HG03521 (cell line): ENCODE measurements around the gene HPS3.

ENCODE experiments used
- ATAC-seq: cut with Tn5 transposase; IDR thresholded peaks from one replicate; pipeline ENCODE4 v1.9.1; 2021; ENCODE audit warnings: mild to moderate bottlenecking, moderate library complexity; ENCODE audit not compliant: unreplicated experiment

Gene HPS3

DNA sequence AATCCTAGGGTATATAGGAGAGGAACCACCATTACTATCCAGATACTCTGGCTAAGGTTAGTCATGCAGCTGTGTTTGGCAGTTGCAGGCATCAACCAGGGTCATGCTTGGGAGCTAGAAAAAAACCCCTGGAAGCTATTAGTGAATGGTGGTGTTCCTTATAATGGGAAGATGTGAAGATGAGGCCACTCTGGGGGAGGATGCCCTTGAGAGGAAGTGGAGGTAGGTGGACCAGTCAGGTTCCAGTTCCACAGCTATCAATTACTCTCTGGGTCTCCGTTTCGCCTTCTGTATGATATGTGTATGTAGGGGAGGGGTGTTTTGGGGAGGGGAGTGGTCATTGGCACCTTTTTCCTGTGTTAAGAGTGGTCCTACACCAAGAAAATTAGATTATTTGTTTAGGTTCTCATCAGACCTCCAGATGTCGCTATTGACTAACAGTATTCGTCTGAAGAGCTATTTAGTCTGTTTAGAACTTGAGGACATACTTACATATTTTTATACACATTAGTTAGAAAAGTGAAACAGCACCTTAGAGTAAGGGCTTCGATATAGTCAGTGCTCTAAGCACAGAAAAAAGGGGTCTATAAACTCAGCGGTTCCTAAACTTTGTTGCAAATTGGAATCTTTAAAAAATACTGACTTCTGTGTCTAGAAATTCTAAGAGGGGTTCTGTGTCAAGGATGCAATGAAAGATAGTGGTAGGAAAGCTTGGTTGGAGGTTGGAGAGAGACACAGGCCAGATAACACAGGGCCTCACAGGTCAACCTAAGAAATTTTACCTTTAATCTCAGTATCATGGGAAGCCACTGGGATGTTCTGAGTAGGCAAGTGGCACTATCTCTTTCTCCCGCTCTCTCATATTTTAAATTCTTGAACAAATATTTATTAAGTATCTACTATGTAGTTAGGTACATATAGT lies 9.1 kb upstream of the HPS3 start:
- ATAC-seq: no peak

DNA sequence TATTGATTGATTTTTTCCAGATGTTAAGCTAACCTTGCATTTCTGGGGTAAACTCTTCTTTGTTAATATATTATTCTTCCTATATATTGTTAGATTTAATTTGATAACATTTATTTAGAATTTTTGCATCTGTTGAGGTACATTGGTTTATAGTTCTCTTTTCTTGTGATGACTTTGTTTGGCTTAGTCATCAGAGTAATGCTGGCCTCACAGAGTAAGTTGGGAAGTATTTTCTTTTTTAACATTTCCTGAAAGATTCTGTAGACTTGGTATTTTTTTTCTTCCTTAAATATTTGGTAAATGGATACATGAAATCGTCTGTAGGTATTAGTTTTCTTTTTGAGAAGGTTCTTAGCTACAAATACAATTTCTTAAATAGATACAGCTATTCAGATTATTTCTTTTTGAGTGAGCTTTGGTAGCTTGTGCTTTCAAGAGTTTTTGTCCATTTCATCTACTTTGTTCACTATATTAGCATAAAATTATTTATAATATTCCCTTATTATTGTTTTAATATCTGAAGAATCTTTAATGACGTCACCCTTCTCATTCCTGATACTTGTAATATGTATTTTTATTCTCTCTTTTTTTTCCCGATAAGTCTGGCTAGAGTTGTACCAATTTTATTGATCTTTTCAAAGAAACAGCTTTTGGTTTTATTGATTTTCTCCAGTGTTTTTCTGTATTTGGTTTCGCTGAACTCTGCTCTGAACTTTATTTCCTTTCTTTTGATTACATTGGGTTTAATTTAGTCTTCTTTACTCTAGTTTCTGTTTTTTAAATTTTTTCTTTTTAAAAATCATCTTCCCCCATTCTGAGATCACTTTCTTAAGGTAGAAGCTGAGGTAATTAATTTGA lies 6.5 kb upstream of the HPS3 start:
- no peak for ATAC-seq

DNA sequence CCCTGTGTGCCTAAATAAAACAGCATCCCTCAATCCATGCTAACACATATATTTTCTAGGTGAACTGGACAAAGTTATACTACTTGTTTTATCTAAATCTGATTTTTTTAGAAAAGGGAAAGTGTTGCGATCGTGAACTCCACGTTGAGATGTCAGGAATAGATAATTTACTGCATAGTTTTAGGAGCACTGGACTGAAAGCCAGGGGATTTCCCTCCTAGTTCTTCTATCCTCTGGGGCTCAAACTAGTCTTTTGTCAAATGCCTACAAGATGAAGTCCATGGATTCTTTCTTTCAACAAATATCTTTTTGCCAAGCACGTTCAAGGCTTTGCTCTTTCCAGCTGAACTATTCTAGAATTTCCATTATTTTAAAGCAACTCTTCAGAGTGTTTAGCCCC lies 617 bp upstream of the HPS3 start:
- ATAC-seq: no peak

DNA sequence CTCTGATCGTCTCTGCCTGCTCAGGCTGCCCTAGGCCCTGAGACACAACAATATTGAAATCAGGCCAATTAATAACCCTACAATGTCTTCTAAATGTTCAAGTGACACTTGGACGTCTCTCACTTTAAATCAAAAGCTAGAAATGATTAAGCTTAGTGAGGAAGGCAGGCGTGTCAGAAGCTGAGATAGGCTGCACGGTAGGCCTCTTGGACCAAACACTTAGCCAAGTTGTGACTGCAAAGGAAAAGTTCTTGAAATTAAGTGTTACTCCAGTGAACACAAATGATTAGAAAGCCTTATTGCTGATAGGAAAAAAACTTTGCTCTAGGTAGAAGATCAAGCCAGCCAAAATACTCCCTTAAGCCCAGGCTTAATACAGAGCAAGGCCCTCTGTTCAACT lies 2.2 kb downstream of the HPS3 start:
- ATAC-seq: no peak

DNA sequence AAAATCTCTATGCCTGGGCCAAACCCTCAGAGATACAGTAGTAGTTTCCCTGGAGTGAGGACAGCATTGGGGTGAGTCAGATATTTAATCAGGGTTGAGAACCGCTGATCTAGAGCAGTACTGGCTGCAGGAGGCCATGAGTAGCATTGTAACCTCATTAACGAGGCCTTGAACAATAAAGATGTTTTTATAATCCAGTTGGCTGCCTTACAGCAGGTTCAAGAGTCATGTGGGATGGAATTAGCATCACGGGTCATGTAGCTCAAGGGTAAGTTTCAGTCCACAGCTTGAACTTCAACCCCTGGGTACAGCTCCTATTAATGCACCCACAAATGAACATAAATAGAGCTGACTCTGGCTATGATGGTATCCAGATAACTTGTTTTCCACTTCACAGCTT lies 5.1 kb downstream of the HPS3 start:
- ATAC-seq: no peak

DNA sequence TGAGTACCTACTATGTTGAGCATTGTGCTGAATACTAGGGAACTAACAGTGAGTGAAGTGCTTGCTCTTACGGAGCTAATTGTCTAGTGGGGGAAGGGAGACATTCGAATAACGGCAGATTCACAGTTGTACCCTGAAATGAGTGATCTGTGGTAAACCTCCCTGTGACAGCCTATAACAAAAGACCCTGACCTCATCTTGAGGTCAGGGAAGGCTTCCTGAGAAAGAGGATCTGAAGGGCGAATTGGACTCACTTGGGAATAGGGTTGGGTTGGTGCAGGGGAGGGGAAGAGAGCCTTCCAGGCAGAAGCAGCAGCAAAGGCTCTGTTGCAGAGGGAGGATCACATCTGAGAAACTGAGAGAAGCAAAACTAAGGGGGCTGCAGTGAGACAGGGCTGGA lies 13.2 kb downstream of the HPS3 start:
- no peak for ATAC-seq

DNA sequence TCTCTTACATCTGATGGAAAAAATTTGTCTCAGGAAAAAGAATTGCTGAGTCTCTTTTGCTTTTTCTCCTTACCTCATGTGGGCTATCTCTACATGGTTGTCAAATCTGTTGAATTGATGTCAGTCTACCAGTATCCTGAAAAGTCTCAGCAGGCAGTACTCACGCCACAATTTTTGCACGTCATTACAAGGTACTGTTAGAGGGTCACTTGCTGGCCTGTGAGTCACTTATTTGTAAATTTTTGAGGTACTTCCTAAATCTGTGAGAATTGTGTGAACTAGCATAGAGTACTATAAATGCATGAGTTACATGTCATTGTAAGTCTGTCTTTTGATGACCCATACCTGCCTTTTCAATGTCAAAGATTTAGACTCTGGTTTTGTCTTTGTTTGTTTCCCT lies 15.9 kb downstream of the HPS3 start:
- no peak for ATAC-seq

DNA sequence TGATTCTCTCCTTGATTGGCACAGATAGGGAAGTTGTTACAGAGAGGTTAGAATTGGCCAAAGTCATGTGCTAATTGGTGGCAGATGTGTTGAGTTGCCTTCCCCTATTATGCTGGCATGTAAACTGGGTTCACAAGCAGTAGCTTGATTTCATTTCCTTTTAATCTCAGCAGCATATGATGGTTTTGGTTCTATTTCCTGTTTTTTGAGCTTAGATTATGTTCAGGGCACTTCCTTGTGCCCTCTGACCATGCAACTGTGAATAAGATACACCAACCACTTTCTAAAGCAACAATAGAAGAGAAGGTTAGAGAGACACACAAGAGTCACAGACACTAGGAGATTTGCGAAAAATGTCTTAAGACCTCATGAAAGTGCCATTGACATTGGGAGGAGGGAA lies 16.5 kb downstream of the HPS3 start:
- ATAC-seq: peak; percentile 52

DNA sequence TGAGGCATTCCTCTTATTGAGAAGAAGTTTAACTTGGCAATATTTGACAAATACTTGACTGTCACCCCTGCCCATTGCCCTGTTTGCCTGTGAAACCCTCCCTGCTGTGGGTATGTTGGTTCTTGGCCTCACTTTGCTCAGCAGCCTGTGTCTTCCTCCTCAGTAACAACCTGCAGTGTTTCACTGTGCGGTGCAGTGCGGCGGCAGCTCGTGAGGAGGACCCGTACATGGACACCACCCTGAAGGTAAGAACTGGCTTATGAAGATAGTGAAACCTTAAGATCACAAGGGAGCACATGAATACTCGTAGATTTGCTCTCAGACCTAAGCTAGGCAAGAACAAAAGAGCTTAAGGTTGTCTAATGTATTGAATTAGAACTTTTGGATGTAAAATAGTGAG lies 21.0 kb downstream of the HPS3 start:
- ATAC-seq: no peak

DNA sequence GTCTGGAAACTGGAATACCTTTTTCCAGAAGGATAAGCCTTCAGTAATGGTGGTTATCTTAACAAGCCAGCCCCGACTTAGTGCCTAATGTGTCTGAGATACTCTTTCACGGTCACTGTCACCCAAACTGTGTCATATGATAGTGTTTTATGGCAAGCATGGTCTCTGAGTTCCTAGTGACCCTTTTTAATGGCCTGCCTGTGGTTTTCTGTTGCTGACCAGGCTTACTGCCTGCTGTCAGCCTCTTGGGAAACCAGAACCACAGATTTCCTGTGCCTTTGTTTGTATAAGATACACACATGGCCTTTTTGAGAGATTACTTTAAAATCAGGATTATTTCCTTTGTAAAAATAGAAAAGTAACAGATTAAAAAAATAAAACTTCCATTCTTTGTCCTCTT lies 22.4 kb downstream of the HPS3 start:
- ATAC-seq: no peak

DNA sequence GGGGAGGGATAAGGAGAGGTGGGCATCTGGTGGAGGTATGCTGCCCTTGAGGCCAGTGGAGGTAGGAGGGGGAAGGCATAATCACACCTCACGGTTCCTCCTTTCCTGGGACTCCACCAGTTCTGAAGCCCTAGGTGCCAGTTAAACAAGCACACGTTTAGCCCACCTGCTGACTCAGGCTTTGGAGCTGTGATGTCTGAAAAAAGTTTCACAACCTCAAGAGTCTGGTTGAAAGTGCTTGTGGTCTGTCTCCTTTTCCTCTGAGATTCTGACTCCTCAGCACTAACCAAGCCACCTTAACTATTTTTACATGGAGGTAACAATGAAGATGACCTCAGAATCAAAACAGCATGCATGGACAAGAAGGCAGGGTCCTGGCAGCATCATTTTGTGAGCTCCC lies 23.0 kb downstream of the HPS3 start:
- peak; percentile 92 for ATAC-seq

DNA sequence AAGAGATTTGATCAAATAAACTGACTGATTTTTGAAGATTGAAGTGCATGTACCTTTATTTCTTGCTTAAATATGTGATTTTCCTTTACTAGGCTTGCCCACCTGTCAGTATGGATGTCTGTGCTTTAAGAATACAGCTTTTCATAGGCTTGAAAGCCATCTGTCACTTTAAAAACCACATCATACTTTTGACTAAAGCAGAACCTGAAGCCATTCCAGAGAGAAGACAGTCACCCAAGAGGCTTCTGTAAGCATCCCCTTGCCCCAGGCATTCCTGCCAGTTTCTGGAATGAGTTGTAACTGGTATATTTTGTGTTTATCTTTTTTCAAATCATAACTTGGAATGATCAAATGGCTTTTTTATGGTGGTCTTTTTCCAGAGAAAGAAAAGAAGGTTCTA lies 24.0 kb downstream of the HPS3 start:
- no peak for ATAC-seq

DNA sequence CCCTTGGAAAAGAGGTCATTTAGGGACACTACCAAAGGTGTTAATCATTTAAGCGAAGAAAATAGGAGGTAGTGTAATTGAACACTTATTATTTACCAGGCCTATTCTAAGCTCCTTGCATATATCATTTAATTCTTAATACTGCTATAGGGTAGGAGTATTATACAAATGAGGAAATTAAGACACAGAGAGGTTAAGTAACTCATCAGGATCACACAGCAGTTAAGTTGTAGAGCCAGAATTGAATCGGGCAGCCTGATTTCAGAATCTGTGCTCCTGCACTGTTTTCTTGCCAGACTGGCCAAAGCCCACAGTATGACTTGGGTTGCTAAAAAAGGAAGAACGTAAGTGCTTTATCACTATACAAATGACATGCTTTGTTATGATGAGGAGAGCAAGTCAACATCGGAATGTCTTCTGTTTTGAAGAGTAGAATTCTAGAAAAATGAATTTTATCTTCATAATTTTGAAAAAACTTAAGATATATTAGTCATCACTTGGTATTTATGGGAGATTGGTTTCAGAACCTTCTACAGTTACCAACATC lies 31.4 kb downstream of the HPS3 start:
- ATAC-seq: no peak

DNA sequence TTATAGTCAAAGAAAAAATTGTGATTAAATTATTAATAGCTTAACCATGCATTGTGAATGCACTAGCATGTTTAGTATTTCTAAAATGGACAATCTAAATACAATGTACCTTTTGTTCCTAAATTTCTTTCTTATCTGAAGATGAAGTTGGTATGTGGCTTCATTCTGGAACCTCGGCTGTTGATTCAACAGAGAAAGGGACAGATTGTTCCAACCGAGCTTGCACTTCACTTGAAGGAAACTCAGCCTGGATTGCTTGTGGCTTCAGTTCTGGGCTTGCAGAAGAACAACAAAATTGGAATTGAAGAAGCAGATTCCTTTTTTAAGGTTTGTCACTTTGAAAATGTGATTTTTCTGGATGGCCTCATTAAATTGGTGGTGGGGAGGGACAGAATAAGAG lies 32.6 kb downstream of the HPS3 start:
- no peak for ATAC-seq

DNA sequence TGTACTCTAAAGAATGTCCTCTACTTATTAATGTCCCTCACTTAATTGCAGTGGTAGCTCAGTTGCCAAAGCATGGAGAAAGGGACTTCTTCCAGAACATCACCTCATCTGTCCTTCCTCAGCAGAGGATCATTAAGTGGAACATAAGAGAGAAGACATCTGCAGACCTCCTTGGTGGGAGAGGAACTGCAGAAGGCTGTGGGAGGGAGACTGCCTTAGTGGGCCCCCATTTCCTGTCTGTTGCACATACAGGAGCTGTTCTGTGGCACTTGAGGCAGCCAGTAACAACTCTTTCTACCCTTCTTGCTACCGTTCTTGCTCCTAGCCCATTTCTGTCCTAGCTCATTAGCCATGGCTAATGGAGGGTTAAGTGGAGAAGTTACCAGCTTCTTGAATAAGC lies 33.6 kb downstream of the HPS3 start:
- no peak for ATAC-seq

DNA sequence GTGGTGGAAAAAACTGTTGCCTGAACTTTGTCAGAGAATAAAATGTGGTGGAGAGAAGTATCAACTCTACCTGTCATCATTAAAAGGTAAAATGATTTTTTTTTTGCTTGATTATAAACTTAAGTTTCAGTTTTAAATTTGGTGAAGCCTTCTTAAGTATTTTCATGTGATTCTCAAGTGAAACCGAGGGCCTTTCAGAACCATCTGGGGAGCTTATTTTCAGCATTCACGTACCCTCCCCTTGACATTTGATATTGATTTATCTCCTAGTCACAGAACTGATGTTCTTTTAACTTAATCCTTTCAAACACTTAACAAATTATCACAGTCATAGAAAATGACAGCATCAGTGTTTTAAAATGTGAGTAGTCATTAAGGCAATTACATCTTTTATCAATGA lies 38.5 kb downstream of the HPS3 start:
- no peak for ATAC-seq

DNA sequence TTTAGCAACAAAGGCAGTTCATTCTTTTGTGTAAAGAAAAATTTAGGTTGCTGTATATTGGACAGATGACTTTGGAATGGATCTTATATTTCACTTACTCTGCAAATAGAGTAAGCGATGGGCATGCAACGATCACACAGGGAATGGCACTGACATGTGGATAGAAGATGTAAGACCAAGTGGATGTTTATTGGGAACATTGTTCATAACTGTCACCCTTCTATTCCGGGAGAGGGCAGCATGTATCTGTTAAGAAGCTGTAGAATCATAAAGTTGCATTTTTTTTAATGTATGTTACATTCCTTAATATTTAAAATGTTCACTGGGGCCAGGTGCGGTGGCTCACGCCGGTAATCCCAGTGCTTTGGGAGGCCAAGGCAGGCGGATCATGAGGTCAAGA lies 41.2 kb downstream of the HPS3 start:
- ATAC-seq: no peak

DNA sequence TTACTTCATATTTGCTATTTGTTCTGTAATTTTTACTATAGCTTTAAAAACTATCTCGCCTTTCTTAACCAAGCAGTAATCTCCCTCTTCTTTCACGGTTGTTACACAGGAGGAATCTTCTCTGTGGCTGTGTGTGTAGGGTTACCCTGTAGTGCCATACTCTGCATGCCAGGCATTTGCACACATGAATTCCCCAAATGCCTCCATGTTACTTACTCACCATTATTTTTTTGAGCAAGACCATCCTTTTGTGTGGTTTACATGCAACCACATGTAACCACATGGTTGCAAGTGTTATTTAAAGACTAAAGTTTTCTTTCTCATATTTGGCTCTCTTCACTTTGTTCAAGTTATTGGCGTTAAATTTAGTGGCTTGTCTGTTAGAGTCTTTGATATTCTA lies 45.5 kb downstream of the HPS3 start:
- ATAC-seq: peak; percentile 82

DNA sequence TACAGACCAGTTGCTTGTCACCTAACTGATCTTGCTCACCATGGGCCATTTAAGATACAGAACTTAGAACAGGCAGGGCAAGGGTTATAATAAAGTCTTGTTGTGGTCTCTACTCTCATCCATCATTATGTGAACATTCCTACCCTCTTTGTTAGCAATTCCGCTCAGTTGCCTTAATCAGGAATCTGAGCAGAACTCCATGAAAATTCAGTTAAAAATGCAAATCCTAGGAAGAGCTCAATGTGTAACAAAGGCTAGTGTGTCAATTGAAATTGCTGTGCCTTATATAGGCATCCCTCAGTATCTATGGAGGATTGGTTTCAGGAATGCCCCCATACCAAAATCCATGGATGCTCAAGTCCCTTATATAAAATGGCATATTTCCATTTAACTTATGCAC lies 47.7 kb downstream of the HPS3 start:
- no peak for ATAC-seq

DNA sequence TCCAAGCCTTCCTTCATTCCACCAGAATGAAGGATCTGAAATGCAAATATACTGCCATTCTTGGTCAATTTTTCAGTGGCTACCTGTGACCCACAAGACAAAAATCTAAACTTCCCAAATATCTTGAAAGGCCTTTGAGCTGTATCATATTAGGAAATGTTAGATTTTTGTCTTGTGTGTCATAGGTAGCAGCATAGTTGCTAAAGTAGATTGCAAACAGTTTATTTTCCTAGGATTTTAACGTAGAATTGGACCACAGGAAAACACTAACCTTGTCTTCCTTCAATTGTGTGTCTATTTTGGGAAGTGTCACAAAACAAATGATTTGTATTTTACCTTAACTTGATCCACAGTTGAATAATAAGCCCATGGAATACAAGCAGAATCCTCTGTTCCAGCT lies 49.8 kb downstream of the HPS3 start:
- ATAC-seq: no peak

DNA sequence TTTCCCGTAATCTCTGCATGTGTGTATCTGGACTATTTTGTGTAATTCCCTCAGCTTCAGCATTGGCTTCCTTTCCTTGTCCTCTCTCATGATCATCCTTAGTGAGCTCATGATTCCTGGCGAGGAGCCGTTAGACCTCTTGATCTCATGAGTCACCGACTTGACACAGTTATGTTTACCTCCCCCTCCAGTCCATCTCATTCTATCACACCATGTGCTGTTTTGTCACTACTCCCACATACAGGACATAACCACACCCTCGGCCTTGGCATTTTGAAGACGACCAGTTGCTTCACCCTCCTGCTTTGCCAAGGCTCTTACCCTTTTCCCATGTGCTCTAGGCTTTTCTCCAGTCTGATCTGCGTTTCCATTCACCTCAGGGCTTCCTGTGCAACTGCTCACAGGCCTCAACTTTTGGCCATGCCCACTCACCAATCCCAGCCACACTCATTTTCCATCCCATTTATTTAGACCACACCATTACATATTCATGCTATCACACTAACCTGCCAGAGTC lies 50.7 kb downstream of the HPS3 start:
- no peak for ATAC-seq

DNA sequence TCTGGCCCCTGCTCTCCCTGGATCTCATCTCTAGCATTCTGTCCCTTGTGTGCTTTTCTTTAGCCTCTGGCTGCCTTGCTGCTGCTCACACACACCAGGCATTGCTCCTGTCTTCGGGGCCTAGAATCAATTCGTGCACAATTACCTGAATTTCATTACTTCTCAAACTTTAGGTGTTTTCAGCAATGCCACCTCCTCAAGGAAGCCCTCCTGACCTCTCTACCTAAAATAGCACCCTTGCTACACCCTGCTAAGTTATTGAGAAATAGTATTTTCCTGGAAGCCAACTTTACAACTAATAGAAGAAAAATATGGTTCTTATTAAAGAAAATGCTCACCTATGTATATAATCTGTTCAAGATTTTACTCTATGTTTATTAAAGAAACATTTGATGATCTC lies 51.7 kb downstream of the HPS3 start:
- ATAC-seq: no peak
